Measurements from ENCODE around the gene NCKAP5.

DNA sequence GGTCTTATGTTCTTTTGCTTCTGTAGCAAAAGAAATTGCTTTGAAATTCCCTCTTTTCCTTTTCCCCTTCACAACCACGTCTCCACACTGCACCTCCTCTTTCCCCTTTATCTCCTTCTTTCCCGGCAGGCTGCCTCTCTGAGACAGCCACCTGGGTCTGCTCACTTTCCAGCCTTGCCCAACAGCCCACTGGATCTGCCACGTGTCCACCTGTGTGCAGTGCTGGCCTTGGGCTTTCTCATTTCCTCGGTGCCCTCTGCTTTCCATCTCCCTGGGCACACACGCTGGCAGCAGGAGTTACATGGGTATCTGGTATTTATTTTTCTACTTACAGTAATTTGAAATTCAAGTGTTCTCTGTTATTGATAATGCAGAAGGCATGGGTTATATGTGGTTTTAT lies 684.8 kb downstream of the NCKAP5 start:
- TF ChIP-seq, protein P1, sequence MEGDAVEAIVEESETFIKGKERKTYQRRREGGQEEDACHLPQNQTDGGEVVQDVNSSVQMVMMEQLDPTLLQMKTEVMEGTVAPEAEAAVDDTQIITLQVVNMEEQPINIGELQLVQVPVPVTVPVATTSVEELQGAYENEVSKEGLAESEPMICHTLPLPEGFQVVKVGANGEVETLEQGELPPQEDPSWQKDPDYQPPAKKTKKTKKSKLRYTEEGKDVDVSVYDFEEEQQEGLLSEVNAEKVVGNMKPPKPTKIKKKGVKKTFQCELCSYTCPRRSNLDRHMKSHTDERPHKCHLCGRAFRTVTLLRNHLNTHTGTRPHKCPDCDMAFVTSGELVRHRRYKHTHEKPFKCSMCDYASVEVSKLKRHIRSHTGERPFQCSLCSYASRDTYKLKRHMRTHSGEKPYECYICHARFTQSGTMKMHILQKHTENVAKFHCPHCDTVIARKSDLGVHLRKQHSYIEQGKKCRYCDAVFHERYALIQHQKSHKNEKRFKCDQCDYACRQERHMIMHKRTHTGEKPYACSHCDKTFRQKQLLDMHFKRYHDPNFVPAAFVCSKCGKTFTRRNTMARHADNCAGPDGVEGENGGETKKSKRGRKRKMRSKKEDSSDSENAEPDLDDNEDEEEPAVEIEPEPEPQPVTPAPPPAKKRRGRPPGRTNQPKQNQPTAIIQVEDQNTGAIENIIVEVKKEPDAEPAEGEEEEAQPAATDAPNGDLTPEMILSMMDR (IDR thresholded peaks at IDR 0.05 in 4 of 5, conservative IDR thresholded peaks at IDR 0.05 in 1 of 5): no peak
- no peak for TF ChIP-seq POLR2A (IDR thresholded peaks at IDR 0.05)
